ENCODE results near the gene HABP4.

DNA sequence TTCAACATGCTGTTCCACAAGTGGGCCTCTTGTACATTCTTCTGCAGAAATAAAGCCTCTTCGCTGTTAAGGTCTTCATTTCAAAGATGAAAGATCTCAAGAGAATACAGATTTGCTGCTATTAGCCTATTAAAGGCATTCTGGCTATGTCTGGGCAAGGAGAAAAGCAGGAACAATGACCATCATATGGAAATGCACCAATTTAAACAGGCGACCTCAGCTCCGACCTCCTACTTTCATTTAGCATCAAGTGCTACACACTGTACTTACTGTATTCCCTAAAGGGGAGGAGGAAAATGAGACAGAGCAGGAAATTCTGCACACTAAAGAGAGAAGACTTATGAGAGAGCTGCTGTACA lies 64.8 kb downstream of the HABP4 start:
- TF ChIP-seq POLR2AphosphoS5 (IDR thresholded peaks at IDR 0.05; ENCODE audit: low read depth, low read length): no peak
- TF ChIP-seq POU2F2 (IDR thresholded peaks at IDR 0.05; ENCODE audit: low read depth, low read length): no peak
- no peak for TF ChIP-seq POLR2A (IDR thresholded peaks at IDR 0.05; ENCODE audit: low read depth, low read length)
